Epithelial cell of proximal tubule (primary cell): ENCODE data around the gene CUL7. TPM values are rescaled to one million over a fixed set of nuclear protein-coding genes. Genes with fewer than 3 reads are reported as not detected.

Source experiments
- DNase-seq: peaks from one replicate; pipeline ENCODE4 v3.0.0-alpha.2; 2011; ENCODE audit warnings: low read depth
- H3K4me3 ChIP-seq: 2 replicates; pipeline ENCODE4 v1.5.1; 2011; ENCODE audit warnings: low read depth, mild to moderate bottlenecking, low read length
- CTCF ChIP-seq: conservative IDR thresholded peaks from 2 replicates; pipeline ENCODE4 v1.5.1; 2012; ENCODE audit warnings: low read depth, mild to moderate bottlenecking, low read length
- total RNA-seq: library from RNA; depleted of rRNA; stranded (reverse); fragments of >200 nt; gene quantifications from 2 replicates; pipeline ENCODE4 v1.2.3, GENCODE V29; 2015

Gene CUL7
- total RNA-seq, 1 donor from 2014 or later = 20.5 TPM

GRCh38 chr6:43077981-43078511 is 24.4 kb upstream of the CUL7 start:
- DNase-seq = no peak
- no peak for TF ChIP-seq CTCF
- H3K4me3 ChIP-seq = peak overlapping the region; percentile 77

DNA sequence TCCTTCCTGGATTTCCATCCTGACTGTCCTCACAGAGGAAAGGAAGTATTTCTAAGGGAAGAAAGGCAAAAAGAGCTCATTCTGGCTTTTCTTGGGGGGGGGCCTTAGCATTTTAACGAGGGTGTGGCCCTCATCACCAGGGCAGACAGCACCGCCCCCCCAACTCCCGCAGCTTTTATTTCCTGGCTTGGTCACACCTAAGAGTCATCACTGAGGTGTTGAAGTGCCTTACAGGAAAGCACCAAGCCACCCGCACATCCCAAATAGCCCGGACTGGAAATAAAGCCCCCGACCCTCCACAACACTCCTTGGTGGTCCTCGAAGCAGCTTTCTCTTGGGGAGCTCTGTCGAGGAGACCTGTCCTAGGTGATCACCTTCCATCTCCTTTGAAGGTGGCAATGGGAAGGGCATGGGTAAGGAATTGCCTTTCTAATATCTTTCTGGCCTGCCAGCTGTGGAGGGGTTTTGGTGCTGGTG is 23.7 kb upstream of the CUL7 start:
- no peak for TF ChIP-seq CTCF
- peak overlapping the region; percentile 77 for H3K4me3 ChIP-seq
- no peak for DNase-seq

DNA sequence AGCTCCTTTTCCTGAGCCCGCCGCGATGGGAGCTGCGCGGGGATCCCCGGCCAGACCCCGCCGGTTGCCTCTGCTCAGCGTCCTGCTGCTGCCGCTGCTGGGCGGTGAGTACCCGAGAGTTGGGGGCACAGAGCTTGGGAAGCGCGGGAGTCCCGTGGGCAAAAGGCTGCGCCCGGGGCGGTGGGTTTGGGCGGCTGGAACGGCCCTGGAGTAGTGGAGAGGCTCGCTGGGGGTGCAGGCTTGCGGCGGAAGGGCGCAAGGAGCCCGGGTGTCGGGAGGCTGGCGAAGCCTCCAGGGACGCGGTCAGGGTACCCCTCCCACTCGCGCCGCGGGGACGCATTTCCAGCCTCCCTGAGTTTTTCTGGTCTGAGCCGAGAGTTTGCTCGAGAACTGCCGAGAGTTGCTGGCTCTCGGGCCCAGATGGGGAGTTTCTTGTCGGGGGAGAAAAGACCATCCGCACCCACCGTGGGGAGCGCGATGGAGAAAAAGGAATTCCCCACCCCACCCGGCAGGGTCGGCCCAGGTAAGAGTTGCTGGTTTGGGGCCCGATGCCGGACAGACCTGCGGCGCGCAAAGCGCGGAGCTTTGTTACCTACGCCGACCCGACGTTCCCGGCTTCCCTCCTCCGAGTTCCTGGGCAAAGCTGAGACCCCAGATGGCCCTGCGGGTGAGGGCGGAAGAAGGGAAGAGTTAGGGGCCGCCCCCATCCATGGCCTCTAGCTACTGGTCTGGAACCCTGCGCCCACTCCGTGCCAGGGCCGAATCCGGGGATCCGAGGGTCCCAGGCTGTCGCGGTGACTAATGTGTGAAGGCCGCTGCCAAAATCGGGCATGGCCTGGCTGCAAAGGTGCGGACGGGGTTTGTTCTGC is 23.0 kb upstream of the CUL7 start:
- DNase-seq = no peak
- TF ChIP-seq CTCF = no peak
- peak overlapping the region; percentile 77 for H3K4me3 ChIP-seq

GRCh38 chr6:43075670-43076463 is 22.2 kb upstream of the CUL7 start, which contains the start of gene PTK7:
Gene PTK7 (plus strand): TSS chr6:43076314. CDS start chr6:43076489, 175 bp downstream.
- H3K4me3 ChIP-seq = peak within 1 kb of the TSS; percentile 77
- TF ChIP-seq CTCF = no peak
- no peak for DNase-seq

DNA sequence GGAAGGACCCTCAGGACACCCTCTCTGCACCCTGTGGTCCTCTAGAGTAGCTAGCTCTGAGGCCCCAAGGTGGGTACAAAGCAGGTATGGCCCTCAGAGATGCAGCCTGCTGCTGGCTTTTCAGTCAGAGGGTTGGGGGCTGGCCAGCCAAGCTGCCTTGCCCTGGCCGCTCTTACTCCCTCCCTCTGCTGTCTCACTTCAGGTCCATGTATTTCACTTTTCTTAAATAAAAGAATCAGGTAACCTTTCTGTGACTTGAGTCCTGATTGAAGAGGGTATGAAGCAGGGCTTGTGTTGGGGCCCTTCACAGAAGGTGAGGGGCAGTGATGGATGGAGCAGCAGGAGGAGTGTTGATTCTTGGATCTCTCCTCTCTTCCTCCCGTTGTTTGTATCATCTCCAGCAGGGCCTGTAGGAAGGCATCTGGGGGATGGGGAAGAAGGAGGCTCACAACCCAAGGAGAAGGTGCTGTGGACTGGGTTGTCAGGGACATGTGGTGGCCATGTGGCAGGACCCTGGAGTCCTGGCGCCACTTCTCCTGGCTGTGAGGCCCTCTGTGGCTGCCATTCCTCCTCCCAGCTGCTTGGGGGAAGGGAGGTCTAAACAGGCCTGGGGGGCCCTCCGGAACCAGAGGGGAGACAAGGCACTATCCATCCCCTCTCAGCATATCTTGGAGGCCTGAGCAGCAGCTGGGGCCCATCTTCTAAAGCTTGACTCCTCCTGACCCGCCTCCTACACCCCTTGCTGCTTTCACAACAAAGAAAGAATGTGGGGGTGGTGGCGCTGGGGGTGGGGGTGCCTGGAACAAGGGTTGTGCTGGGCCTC is 21.4 kb upstream of the CUL7 start:
- no peak overlapping the region for H3K4me3 ChIP-seq
- TF ChIP-seq CTCF = no peak
- DNase-seq = no peak

GRCh38 chr6:43070028-43070632 is 16.5 kb upstream of the CUL7 start:
- no peak for DNase-seq
- H3K4me3 ChIP-seq = no peak overlapping the region
- TF ChIP-seq CTCF = peak; percentile 76
